Activated naive CD4-positive, alpha-beta T cell treated with anti-CD3 and anti-CD28 coated beads for 36 hours (primary cell): ENCODE data around the gene AGFG2. TPM values are rescaled to one million over a fixed set of nuclear protein-coding genes. Genes with fewer than 3 reads are reported as not detected.

Source experiments
- CTCF ChIA-PET: fragments of 350-600 bp; sonication (Branson Sonifier 250); formaldehyde crosslinking; loops from one replicate; lab custom pipeline; 2021; ENCODE audit warnings: antibody characterized with exemption; lab: Charles Lee
- DNase-seq: peaks from one replicate; pipeline ENCODE4 v3.0.0-alpha.2; 2020
- H3K27ac Mint-ChIP-seq: one replicate; pipeline ENCODE4 v1.8.0; 2021; ENCODE audit warnings: mild to moderate bottlenecking, mixed read lengths
- H3K27me3 Mint-ChIP-seq: one replicate; pipeline ENCODE4 v1.8.0; 2021; ENCODE audit warnings: low read depth, mixed read lengths
- H3K36me3 Mint-ChIP-seq: one replicate; pipeline ENCODE4 v1.8.0; 2021; ENCODE audit warnings: low read depth, mixed read lengths
- H3K4me1 Mint-ChIP-seq: one replicate; pipeline ENCODE4 v1.8.0; 2021; ENCODE audit warnings: low read depth, mixed read lengths
- H3K4me3 Mint-ChIP-seq: one replicate; pipeline ENCODE4 v1.8.0; 2021; ENCODE audit warnings: mild to moderate bottlenecking, moderate library complexity, mixed read lengths
- H3K9me3 Mint-ChIP-seq: one replicate; pipeline ENCODE4 v1.8.0; 2021; ENCODE audit warnings: mixed read lengths
- intact Hi-C: fragments of 100-400 bp; cut with micrococcal nuclease; formaldehyde crosslinking; loops from one replicate; pipeline ENCODE4 v1.15.1; 2023
- total RNA-seq, 2 experiments: library from RNA; stranded (reverse); gene quantifications; one replicate each; pipeline ENCODE4 v1.2.3, GENCODE V29; 2021

Gene AGFG2
- total RNA-seq, 2 experiments from 2014 or later = 23.4 to 23.9 TPM

DNA sequence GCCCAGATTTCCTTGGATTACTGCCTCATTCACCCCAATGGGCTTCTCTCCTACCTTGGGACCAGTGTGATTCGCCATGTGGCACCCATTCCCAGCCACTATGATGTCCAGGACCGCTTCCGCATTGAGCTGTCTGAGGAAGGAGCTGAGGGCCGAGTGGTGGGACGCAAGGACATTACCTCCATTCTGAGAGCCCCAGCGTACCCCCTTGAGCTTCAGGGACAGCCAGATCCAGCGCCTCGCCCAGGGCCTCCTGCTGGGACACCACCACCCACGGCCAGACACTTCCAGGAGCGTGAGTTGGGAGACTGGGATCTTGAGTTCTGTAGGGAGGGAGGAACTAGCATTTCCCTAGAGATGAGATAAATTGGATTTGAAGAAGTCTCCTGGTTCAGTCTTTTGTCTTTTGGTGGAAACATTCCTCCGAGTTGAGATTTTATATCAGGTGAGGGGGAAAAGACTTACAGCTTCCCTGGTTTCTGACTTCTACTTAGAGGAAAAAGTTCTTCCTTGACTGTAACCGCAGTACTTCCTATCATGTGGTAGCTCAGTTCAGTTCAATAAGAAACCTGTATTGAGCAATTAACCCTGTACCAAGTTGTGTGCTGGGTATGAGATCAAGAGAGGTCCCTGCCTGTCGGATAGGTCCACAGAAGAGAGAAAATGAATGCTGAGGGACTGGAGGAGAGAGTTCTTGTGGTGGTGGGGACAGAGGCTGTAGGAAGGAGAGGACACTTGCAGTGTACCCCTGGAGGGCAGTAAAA is 74.6 kb downstream of the AGFG2 start:
- H3K4me1 Mint-ChIP-seq = peaks cover 13% of the 10 kb centered on the region
- CTCF ChIA-PET = interaction anchor here (0.9 to 3.9 kb wide), 7 partner anchors 16 to 136 kb away, joined by 3 to 20 read pairs (median 5); partner anchors contain the start of gene POP7
- H3K9me3 Mint-ChIP-seq = no peaks in the 10 kb centered on the region
- H3K27ac Mint-ChIP-seq = no peak overlapping the region
- DNase-seq = no peak
- intact Hi-C loops = loop anchor here (2.0 to 5.0 kb wide), 2 partner anchors 61 to 274 kb away; partner anchors contain the start of gene UFSP1
- no peaks in the 10 kb centered on the region for H3K36me3 Mint-ChIP-seq
- peak overlapping the region; percentile 73 for H3K4me3 Mint-ChIP-seq
- H3K27me3 Mint-ChIP-seq = no peaks in the 10 kb centered on the region

DNA sequence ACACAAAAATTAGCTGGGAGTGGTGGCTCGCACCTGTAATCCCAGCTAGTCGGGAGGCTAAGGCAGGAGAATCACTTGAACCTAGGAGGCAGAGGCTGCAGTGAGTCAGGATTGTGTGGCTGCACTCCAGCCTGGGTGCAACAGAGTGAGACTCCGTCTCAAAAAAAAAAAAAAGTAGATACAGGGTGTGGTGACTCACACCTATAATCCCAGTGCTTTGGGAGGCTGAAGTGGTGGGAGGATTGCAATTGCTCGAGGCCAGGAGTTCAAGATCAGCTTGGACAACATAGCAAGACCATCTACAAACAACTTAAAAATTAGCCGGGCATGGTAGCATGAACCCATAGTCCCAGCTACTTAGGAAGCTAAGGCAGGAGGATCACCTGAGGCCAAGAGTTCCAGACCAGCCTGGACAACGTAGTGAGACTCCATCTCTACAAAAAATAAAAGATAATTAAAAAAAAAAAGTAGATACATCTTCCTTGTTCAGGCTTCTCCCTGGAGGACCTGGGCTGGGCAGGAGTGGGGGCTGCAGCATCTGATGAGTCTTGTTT is 75.4 kb downstream of the AGFG2 start:
- Mint-ChIP-seq H3K27ac (no peak overlapping the region), H3K4me3 (no peak overlapping the region), H3K4me1 (peaks cover 13% of the 10 kb centered on the region), H3K36me3 (no peaks in the 10 kb centered on the region), H3K27me3 (no peaks in the 10 kb centered on the region), H3K9me3 (no peaks in the 10 kb centered on the region)
- CTCF ChIA-PET = interaction anchor here (0.9 to 3.9 kb wide), 7 partner anchors 15 to 137 kb away, joined by 3 to 20 read pairs (median 4); partner anchors contain the start of gene POP7
- no peak for DNase-seq
- intact Hi-C loops = loop anchor here (5.0 kb wide), 1 partner anchor 273 kb away; the partner anchor contains the start of gene UFSP1

Other genes starting within 250 kb of the AGFG2 start
- not detected for gene SPDYE3, start 231.5 kb upstream of the AGFG2 start, total RNA-seq
- 10 to 100 TPM; 30.5 to 31.4 TPM for gene PILRB, start 181.1 kb upstream of the AGFG2 start, total RNA-seq
- under 1 TPM; 0.27 to 0.29 TPM for gene PILRA, start 165.7 kb upstream of the AGFG2 start, total RNA-seq
- gene ZCWPW1, start 110.5 kb upstream of the AGFG2 start, total RNA-seq = 1 to 10 TPM; 3.5 to 5.2 TPM
- 10 to 100 TPM; 39.3 to 39.7 TPM for gene MEPCE, start 109.4 kb upstream of the AGFG2 start, total RNA-seq
- 10 to 100 TPM; 45.3 to 53.6 TPM for gene PPP1R35, start 102.7 kb upstream of the AGFG2 start, total RNA-seq
- gene SPACDR, start 74.9 kb upstream of the AGFG2 start, total RNA-seq = 1 to 10 TPM; 2.3 to 2.6 TPM
- gene TSC22D4, start 60.0 kb upstream of the AGFG2 start, total RNA-seq = 10 to 100 TPM; 46.0 to 48.7 TPM
- gene NYAP1, start 55.3 kb upstream of the AGFG2 start, total RNA-seq = under 1 TPM; 0.17 to 0.30 TPM
- gene SAP25, start 34.7 kb downstream of the AGFG2 start, total RNA-seq = 10 to 100 TPM; 13.7 to 15.7 TPM
- 10 to 100 TPM; 78.0 to 81.2 TPM for gene LRCH4, start 46.9 kb downstream of the AGFG2 start, total RNA-seq
- gene FBXO24, start 47.1 kb downstream of the AGFG2 start, total RNA-seq = 1 to 10 TPM; 1.5 to 2.6 TPM
- gene PCOLCE, start 63.2 kb downstream of the AGFG2 start, total RNA-seq = 1 to 10 TPM; 5.8 to 6.8 TPM
- gene MOSPD3, start 73.3 kb downstream of the AGFG2 start, total RNA-seq = 10 to 100 TPM; 12.3 to 13.0 TPM
- 1 to 10 TPM; 4.2 to 5.1 TPM for gene TFR2, start 102.3 kb downstream of the AGFG2 start, total RNA-seq
- gene ACTL6B, start 117.2 kb downstream of the AGFG2 start, total RNA-seq = not detected
- gene GNB2, start 134.5 kb downstream of the AGFG2 start, total RNA-seq = 100 to 1,000 TPM; 221 TPM
- gene GIGYF1, start 155.0 kb downstream of the AGFG2 start, total RNA-seq = 10 to 100 TPM; 32.8 to 37.8 TPM
- gene POP7, start 166.9 kb downstream of the AGFG2 start, total RNA-seq = 10 to 100 TPM; 23.2 to 29.6 TPM
- gene EPO, start 181.3 kb downstream of the AGFG2 start, total RNA-seq = not detected
- gene ZAN, start 194.4 kb downstream of the AGFG2 start, total RNA-seq = not detected